Naive thymus-derived CD4-positive, alpha-beta T cell (primary cell): ENCODE data around the gene SLC7A1. TPM values are rescaled to one million over a fixed set of nuclear protein-coding genes. Genes with fewer than 3 reads are reported as not detected.

Experiments used
- ATAC-seq: fragments of 150-1000 bp; cut with Tn5 transposase; 2 replicates; pipeline ENCODE4 v1.10.0; 2021; ENCODE audit warnings: mild to moderate bottlenecking, moderate library complexity
- CTCF ChIA-PET: fragments of 350-600 bp; sonication (Branson Sonifier 250); formaldehyde crosslinking; loops from one replicate; lab custom pipeline; 2021; ENCODE audit warnings: antibody characterized with exemption; lab: Charles Lee
- POLR2A ChIA-PET: fragments of 350-600 bp; sonication (Branson Sonifier 250); formaldehyde crosslinking; loops from one replicate; lab custom pipeline; 2021; ENCODE audit warnings: antibody characterized with exemption, inconsistent platforms; lab: Charles Lee
- DNase-seq, 9 donors: peaks; one replicate each; pipeline versions ENCODE4 v3.0.0 to v3.0.0-alpha.2; 2020 to 2022; ENCODE audit warnings: mixed read lengths in 1 of 9
- H3K27ac ChIP-seq: one replicate; pipeline ENCODE4 v1.7.0; 2013; ENCODE audit warnings: mild to moderate bottlenecking, low read depth, low read length, moderate library complexity
- H3K27me3 ChIP-seq, 2 donors: one replicate each; pipeline ENCODE4 v1.7.0; 2013; ENCODE audit warnings: low read length in 2 of 2, mild to moderate bottlenecking in 2 of 2, moderate library complexity in 2 of 2; ENCODE audit not compliant: control insufficient read depth in 2 of 2, insufficient read depth in 2 of 2
- H3K36me3 ChIP-seq, 3 experiments: 1 replicate in 2 of 3; 2 replicates in 1 of 3; pipeline ENCODE4 v1.7.0; 2013; ENCODE audit warnings: low read length in 3 of 3, mild to moderate bottlenecking in 3 of 3, moderate library complexity in 1 of 3; ENCODE audit not compliant: insufficient read depth in 3 of 3, control insufficient read depth in 2 of 3
- H3K4me1 ChIP-seq, 2 donors: one replicate each; pipeline ENCODE4 v1.7.0; 2013; ENCODE audit warnings: low read length in 2 of 2, mild to moderate bottlenecking in 2 of 2, moderate library complexity in 1 of 2; ENCODE audit not compliant: control insufficient read depth in 2 of 2, insufficient read depth in 2 of 2
- H3K4me3 ChIP-seq: 2 replicates; pipeline ENCODE4 v1.7.0; 2013; ENCODE audit warnings: mild to moderate bottlenecking, low read length
- H3K9me3 ChIP-seq, 3 experiments: 1 replicate in 2 of 3; 2 replicates in 1 of 3; pipeline ENCODE4 v1.7.0; 2013; ENCODE audit warnings: low read length in 3 of 3; ENCODE audit not compliant: control insufficient read depth in 2 of 3
- H3K27ac Mint-ChIP-seq, 9 donors: one replicate each; pipeline ENCODE4 v1.8.0; 2020 to 2022; ENCODE audit warnings: mixed read lengths in 9 of 9, mild to moderate bottlenecking in 8 of 9, moderate library complexity in 5 of 9, inconsistent platforms in 2 of 9
- H3K27me3 Mint-ChIP-seq, 5 donors: one replicate each; pipeline ENCODE4 v1.8.0; 2021 to 2022; ENCODE audit warnings: mixed read lengths in 5 of 5, mild to moderate bottlenecking in 1 of 5
- H3K36me3 Mint-ChIP-seq, 5 donors: one replicate each; pipeline ENCODE4 v1.8.0; 2020 to 2022; ENCODE audit warnings: mixed read lengths in 5 of 5, mild to moderate bottlenecking in 3 of 5, inconsistent platforms in 1 of 5
- H3K4me1 Mint-ChIP-seq, 7 donors: one replicate each; pipeline ENCODE4 v1.8.0; 2020 to 2022; ENCODE audit warnings: mixed read lengths in 7 of 7, mild to moderate bottlenecking in 3 of 7, inconsistent platforms in 1 of 7
- H3K4me3 Mint-ChIP-seq, 10 donors: one replicate each; pipeline ENCODE4 v1.8.0; 2020 to 2022; ENCODE audit warnings: mild to moderate bottlenecking in 10 of 10, mixed read lengths in 10 of 10, moderate library complexity in 6 of 10, inconsistent platforms in 2 of 10
- H3K9me3 Mint-ChIP-seq, 11 donors: one replicate each; pipeline ENCODE4 v1.8.0; 2020 to 2022; ENCODE audit warnings: mixed read lengths in 11 of 11, mild to moderate bottlenecking in 4 of 11, inconsistent platforms in 1 of 11, moderate library complexity in 1 of 11
- intact Hi-C, 2 donors: fragments of 100-400 bp; cut with micrococcal nuclease; formaldehyde crosslinking; loops; one replicate each; pipeline ENCODE4 v1.15.1; 2023
- polyA plus RNA-seq, 2 donors: library from polyadenylated mRNA; unstranded; fragments of 300-500 nt; fragmentation: Illumina TruSeq; gene quantifications; one replicate each; pipeline ENCODE4 v1.2.3, GENCODE V29; 2021
- total RNA-seq, 6 experiments: library from RNA in 5 of 6; stranded (reverse) in 5 of 6; gene quantifications; 1 replicate in 5 of 6; 2 replicates in 1 of 6; pipeline ENCODE4 v1.2.3 and lab custom pipeline; 2021 to 2026

SLC7A1 gene
- total and polyA plus RNA-seq, 7 experiments from 2014 or later = 4.9 to 63.8 (median 23.1) TPM

DNA sequence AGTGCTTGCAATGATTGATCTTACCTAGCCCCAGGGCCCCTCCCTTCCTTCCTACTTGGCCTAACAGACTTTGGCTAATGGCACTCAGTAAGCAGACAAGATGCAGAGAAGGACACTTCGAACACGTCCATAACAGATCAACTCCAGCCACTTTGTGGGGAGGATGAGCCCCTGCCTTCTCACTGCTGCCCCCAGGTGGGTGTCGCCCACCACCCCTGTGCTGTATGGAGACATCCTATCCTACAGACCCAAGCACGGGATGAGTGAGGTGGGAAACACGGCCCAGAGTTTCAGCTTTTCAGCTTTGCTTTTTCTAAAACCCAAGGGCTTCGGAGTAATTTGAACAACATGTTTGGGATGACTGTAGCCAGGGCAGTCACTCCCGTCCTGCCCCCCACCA, 5.5 kb downstream of the SLC7A1 start:
- Mint-ChIP-seq H3K27me3 (no peaks in the 10 kb centered on the region), H3K4me1 (peaks cover 24 to 81% (median 69%) of the 10 kb centered on the region in 7 donors), H3K4me3 (no peak overlapping the region), H3K9me3 (no peaks in the 10 kb centered on the region), H3K36me3 (peaks cover 1 to 11% (median 5%) of the 10 kb centered on the region in 5 donors), H3K27ac (peak overlapping the region in 2 of 9 donors; percentile 2 to 82)
- ChIA-PET POLR2A (no interaction called here), CTCF (no interaction called here)
- peaks cover 0 to 4% (median 0%) of the 10 kb centered on the region in 3 experiments for H3K36me3 ChIP-seq
- H3K4me3 ChIP-seq = no peak overlapping the region
- no peaks in the 10 kb centered on the region for H3K27me3 ChIP-seq
- H3K4me1 ChIP-seq = peaks cover 6 to 7% of the 10 kb centered on the region in 2 donors
- DNase-seq = no peak
- ATAC-seq = no peak
- H3K27ac ChIP-seq = no peak overlapping the region
- intact Hi-C loops = loop anchor here (5.0 to 10.0 kb wide), 6 partner anchors 57 to 1455 kb away; partner anchors contain the start of genes ALOX5AP (in 1 of the 2) and POMP (in 1 of the 2)
- H3K9me3 ChIP-seq = no peaks in the 10 kb centered on the region

DNA sequence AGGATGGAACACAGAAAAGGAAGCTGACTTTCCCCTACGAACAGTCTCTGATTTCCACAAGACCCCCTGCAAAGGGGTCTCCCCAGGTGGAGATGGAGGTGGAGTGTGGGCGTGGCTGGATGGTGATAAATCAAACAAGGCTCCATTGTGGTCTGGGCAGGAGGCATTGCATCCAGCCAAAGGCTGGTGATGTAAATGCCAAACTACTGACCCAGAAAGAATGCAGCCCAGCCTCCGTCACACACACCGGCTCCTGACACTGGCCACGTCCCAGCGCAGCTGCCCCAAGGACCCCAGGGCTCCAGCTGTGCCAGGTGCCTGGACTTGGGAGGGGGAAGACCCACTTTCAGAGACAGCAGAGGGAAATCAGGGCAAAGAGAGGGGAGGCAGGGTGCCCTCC, 6.3 kb downstream of the SLC7A1 start:
- H3K27me3 ChIP-seq = no peaks in the 10 kb centered on the region
- H3K4me1 ChIP-seq = peaks cover 4 to 6% of the 10 kb centered on the region in 2 donors
- ATAC-seq (no peak), DNase-seq (no peak)
- H3K4me3 ChIP-seq = no peak overlapping the region
- Mint-ChIP-seq H3K4me1 (peaks cover 24 to 83% (median 71%) of the 10 kb centered on the region in 7 donors), H3K36me3 (peaks cover 1 to 11% (median 5%) of the 10 kb centered on the region in 5 donors), H3K9me3 (no peaks in the 10 kb centered on the region), H3K27ac (peak overlapping the region in 1 of 9 donors; percentile 69), H3K4me3 (no peak overlapping the region), H3K27me3 (no peaks in the 10 kb centered on the region)
- H3K27ac ChIP-seq = no peak overlapping the region
- ChIA-PET CTCF (no interaction called here), POLR2A (no interaction called here)
- H3K9me3 ChIP-seq = no peaks in the 10 kb centered on the region
- H3K36me3 ChIP-seq = peaks cover 0 to 4% (median 0%) of the 10 kb centered on the region in 3 experiments
- intact Hi-C loops = no loop called here

DNA sequence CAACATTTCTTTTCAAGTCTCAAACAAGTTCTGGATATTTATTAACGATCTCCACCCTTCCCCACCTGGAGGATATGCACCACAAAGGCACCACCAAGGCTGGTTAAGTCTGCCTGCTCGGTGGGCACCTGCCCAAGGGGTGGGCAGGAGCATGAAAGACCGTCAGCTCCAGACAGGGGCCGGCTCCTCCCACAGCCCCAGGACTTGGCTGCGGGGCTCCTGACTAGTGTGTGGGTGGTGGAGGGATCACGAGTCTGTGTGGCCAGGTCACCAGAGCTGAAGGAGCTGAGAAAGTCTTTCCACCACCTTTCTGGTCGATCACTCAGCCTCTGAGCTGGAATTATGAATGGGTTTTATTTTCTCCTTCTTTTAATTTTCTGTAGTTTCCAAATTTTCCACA, 7.8 kb downstream of the SLC7A1 start:
- ChIA-PET POLR2A (no interaction called here), CTCF (no interaction called here)
- DNase-seq (no peak), ATAC-seq (no peak)
- peak overlapping the region in 1 of 9 donors; percentile 13 for H3K27ac Mint-ChIP-seq
- peaks cover 0 to 1% (median 0%) of the 10 kb centered on the region in 11 donors for H3K9me3 Mint-ChIP-seq
- H3K4me1 Mint-ChIP-seq = peaks cover 16 to 81% (median 67%) of the 10 kb centered on the region in 7 donors
- intact Hi-C loops = no loop called here
- Histone ChIP-seq H3K4me1 (no peaks in the 10 kb centered on the region), H3K27me3 (no peaks in the 10 kb centered on the region), H3K27ac (no peak overlapping the region), H3K9me3 (no peaks in the 10 kb centered on the region), H3K36me3 (peaks cover 0 to 4% (median 0%) of the 10 kb centered on the region in 3 experiments), H3K4me3 (no peak overlapping the region)
- H3K36me3 Mint-ChIP-seq = peaks cover 1 to 11% (median 5%) of the 10 kb centered on the region in 5 donors
- no peak overlapping the region for H3K4me3 Mint-ChIP-seq
- H3K27me3 Mint-ChIP-seq = no peaks in the 10 kb centered on the region

DNA sequence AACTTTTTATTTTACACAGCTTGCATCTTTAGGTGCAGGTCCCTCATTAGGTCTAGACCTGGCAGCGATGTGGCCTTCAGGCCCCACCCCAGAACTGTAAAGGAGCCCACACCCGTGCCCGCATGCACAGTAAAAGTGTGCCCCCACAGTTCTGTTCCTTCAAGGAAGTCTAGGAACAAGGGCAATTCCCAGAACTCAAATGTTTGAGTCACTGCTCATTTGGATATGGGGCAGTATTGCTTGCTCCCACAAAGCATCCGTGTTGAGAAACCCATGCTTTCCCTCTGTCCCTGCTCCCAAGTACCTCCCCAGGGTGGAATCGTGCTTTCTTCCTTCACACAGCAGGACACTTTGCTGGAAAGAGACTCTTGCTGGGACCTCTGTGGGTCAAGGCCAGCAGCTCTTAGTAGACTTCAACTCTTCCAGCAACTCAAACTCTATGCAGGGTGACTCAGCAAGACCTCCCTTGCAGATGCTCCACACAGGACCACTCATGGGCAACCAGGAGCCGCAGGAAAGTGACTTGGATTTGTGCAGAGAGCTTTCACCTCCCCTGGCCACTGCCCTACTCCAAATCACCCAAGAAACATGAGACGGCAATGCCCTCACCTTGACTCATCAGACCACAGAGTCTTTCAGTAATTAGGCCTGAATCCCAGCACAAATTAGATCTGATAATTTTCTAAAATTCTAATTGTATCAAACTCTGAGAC, 12.3 kb downstream of the SLC7A1 start:
- peaks cover 16 to 77% (median 56%) of the 10 kb centered on the region in 7 donors for H3K4me1 Mint-ChIP-seq

DNA sequence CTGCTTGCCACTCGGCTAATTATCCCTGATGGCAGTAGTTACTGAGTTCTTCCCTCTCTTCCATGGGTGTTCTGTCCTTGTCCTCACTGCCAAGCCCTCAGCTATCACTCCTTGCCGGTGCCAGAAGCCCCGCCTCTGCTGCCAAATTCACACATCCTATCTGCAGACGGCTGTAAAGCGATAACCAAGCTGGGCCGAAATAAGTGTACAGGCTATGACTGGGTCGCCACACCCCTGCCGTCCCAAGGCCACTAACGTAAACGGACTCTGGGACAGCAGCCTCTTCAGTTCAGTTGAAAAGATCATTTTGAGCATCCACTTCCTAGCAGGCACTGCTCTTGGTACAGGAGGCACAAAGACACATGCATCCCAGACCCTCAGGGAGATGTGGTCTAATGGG, 13.3 kb downstream of the SLC7A1 start:
- ATAC-seq (no peak), DNase-seq (no peak)
- H3K36me3 ChIP-seq = peaks cover 0 to 4% (median 0%) of the 10 kb centered on the region in 3 experiments
- H3K27ac Mint-ChIP-seq = no peak overlapping the region
- H3K9me3 Mint-ChIP-seq = peaks cover 0 to 4% (median 0%) of the 10 kb centered on the region in 11 donors
- ChIA-PET CTCF (no interaction called here), POLR2A (no interaction called here)
- no peak overlapping the region for H3K27ac ChIP-seq
- no peaks in the 10 kb centered on the region for H3K27me3 Mint-ChIP-seq
- no peaks in the 10 kb centered on the region for H3K4me1 ChIP-seq
- no peak overlapping the region for H3K4me3 Mint-ChIP-seq
- no peaks in the 10 kb centered on the region for H3K9me3 ChIP-seq
- H3K4me3 ChIP-seq = no peak overlapping the region
- peaks cover 0 to 26% (median 0%) of the 10 kb centered on the region in 5 donors for H3K36me3 Mint-ChIP-seq
- peaks cover 16 to 68% (median 46%) of the 10 kb centered on the region in 7 donors for H3K4me1 Mint-ChIP-seq
- intact Hi-C loops = no loop called here
- no peaks in the 10 kb centered on the region for H3K27me3 ChIP-seq

More for the DNA sequence above, 12.3 kb downstream of the SLC7A1 start:
- ChIA-PET POLR2A (no interaction called here), CTCF (no interaction called here)
- Histone ChIP-seq H3K4me3 (no peak overlapping the region), H3K4me1 (no peaks in the 10 kb centered on the region), H3K36me3 (peaks cover 0 to 4% (median 0%) of the 10 kb centered on the region in 3 experiments), H3K9me3 (no peaks in the 10 kb centered on the region), H3K27me3 (no peaks in the 10 kb centered on the region), H3K27ac (no peak overlapping the region)
- Mint-ChIP-seq H3K27me3 (no peaks in the 10 kb centered on the region), H3K4me3 (peak overlapping the region in 1 of 10 donors; percentile 9), H3K27ac (peak overlapping the region in 2 of 9 donors; percentile 22 to 34), H3K9me3 (peaks cover 0 to 4% (median 0%) of the 10 kb centered on the region in 11 donors), H3K36me3 (peaks cover 1 to 23% (median 3%) of the 10 kb centered on the region in 5 donors)
- no peak for DNase-seq
- ATAC-seq = no peak
- intact Hi-C loops = no loop called here

DNA sequence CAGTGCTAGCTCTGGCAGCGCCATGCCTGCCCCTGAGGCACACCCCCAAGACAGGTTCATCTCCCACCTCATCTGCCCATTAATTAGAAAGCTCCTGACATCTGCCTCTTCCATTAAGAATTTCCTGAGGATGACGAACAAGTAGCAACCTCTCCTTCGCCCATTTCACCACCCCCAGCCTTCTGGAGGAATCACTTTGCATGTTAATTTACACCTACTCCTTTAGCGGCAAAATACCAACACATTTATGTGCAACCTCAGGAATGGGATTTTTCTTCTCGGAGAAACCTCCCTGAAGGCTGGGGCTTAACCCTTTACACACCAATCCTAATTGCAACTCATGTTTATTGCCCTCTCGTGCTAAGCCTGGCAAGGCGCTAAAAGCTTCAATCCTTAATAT, 13.8 kb downstream of the SLC7A1 start:
- ATAC-seq (no peak), DNase-seq (no peak)
- Histone ChIP-seq H3K4me1 (no peaks in the 10 kb centered on the region), H3K27ac (no peak overlapping the region), H3K27me3 (no peaks in the 10 kb centered on the region), H3K9me3 (no peaks in the 10 kb centered on the region), H3K36me3 (peaks cover 0 to under 1% (median 0%) of the 10 kb centered on the region in 3 experiments), H3K4me3 (no peak overlapping the region)
- ChIA-PET CTCF (no interaction called here), POLR2A (no interaction called here)
- peaks cover 15 to 65% (median 43%) of the 10 kb centered on the region in 7 donors for H3K4me1 Mint-ChIP-seq
- H3K36me3 Mint-ChIP-seq = peaks cover 0 to 23% (median 0%) of the 10 kb centered on the region in 5 donors
- intact Hi-C loops = no loop called here
- H3K4me3 Mint-ChIP-seq = no peak overlapping the region
- no peak overlapping the region for H3K27ac Mint-ChIP-seq
- peaks cover 0 to 4% (median 0%) of the 10 kb centered on the region in 11 donors for H3K9me3 Mint-ChIP-seq
- H3K27me3 Mint-ChIP-seq = no peaks in the 10 kb centered on the region
